ENCODE results near the gene PGBD1. TPM values are rescaled to one million over a fixed set of nuclear protein-coding genes. Genes with fewer than 3 reads are reported as not detected.

The PGBD1 gene
- total and polyA plus RNA-seq, 2 experiments from 2014 or later, result 7.5 to 10.5 TPM

GRCh38 chr6:28274888-28275287 lies 6.5 kb upstream of the PGBD1 start:
- H3K27ac Mint-ChIP-seq, result no peak overlapping the region
- no peaks in the 10 kb centered on the region for H3K9me2 ChIP-seq (ENCODE audit: insufficient read depth)
- H3K4me1 ChIP-seq (ENCODE audit: insufficient read depth), result no peaks in the 10 kb centered on the region
- no peak for DNase-seq (ENCODE audit: low spot score)
- no peaks in the 10 kb centered on the region for H3K9me3 Mint-ChIP-seq
- no peak overlapping the region for H2AFZ ChIP-seq
- H3K4me2 ChIP-seq, result no peak overlapping the region
- no peaks in the 10 kb centered on the region; the same call in 1 of the 2 replicates for H3K79me2 ChIP-seq (replicated peaks; ENCODE audit: insufficient read depth)
- no peaks in the 10 kb centered on the region for H3F3A ChIP-seq (replicated peaks; ENCODE audit: low read depth)
- peaks cover 32% of the 10 kb centered on the region for H3K36me3 Mint-ChIP-seq (ENCODE audit: low read depth)
- no peaks in the 10 kb centered on the region; the same call in 1 of the 2 replicates for H4K20me1 ChIP-seq (replicated peaks; ENCODE audit: insufficient read depth)
- no peaks in the 10 kb centered on the region for H3K27me3 Mint-ChIP-seq (ENCODE audit: insufficient read depth, low read depth, poor library complexity)
- H3K4me3 ChIP-seq, result no peak overlapping the region
- no peaks in the 10 kb centered on the region for H3K4me1 Mint-ChIP-seq
- no peak for ATAC-seq
- no peaks in the 10 kb centered on the region; the same call in 1 of the 2 replicates for H3K36me3 ChIP-seq (ENCODE audit: insufficient read depth)
- H3K27ac ChIP-seq (ENCODE audit: low read depth), result no peak overlapping the region
- H3K27me3 ChIP-seq (ENCODE audit: insufficient read depth), result no peaks in the 10 kb centered on the region
- H3K4me3 Mint-ChIP-seq, result no peak overlapping the region
- TF ChIP-seq JUNB (IDR thresholded peaks at IDR 0.05; ENCODE audit: unreplicated experiment), result no peak
- TF ChIP-seq CTCF (conservative IDR thresholded peaks at IDR 0.05; ENCODE audit: low read depth in 2 of 2), result no peak
- TF ChIP-seq ETS1 (IDR thresholded peaks at IDR 0.05), result no peak

GRCh38 chr6:28277746-28278145 lies 3.6 kb upstream of the PGBD1 start:
- Mint-ChIP-seq H3K27me3 (ENCODE audit: insufficient read depth, low read depth, poor library complexity) (no peaks in the 10 kb centered on the region), H3K4me3 (no peak overlapping the region), H3K36me3 (ENCODE audit: low read depth) (peaks cover 24% of the 10 kb centered on the region), H3K27ac (no peak overlapping the region), H3K9me3 (no peaks in the 10 kb centered on the region), H3K4me1 (peaks cover 9% of the 10 kb centered on the region)
- no peaks in the 10 kb centered on the region for H3F3A ChIP-seq (replicated peaks; ENCODE audit: low read depth)
- no peak for DNase-seq (ENCODE audit: low spot score)
- H3K79me2 ChIP-seq (replicated peaks; ENCODE audit: insufficient read depth), result peaks cover 13% of the 10 kb centered on the region
- H4K20me1 ChIP-seq (replicated peaks; ENCODE audit: insufficient read depth), result no peaks in the 10 kb centered on the region
- no peaks in the 10 kb centered on the region; the same call in 1 of the 2 replicates for H3K36me3 ChIP-seq (ENCODE audit: insufficient read depth)
- no peak for ATAC-seq
- no peak overlapping the region for H3K4me3 ChIP-seq
- peaks cover 9% of the 10 kb centered on the region for H3K4me1 ChIP-seq (ENCODE audit: insufficient read depth)
- H3K4me2 ChIP-seq, result no peak overlapping the region
- no peaks in the 10 kb centered on the region for H3K27me3 ChIP-seq (ENCODE audit: insufficient read depth)
- no peak overlapping the region for H2AFZ ChIP-seq
- no peaks in the 10 kb centered on the region for H3K9me2 ChIP-seq (ENCODE audit: insufficient read depth)
- no peak overlapping the region for H3K27ac ChIP-seq (ENCODE audit: low read depth)
- TF ChIP-seq REST (IDR thresholded peaks at IDR 0.05; ENCODE audit: unreplicated experiment) (no peak), EZH2 (IDR thresholded peaks at IDR 0.05; ENCODE audit: low read depth, unreplicated experiment) (no peak), ZNF462 (CRISPR knock-in tag; IDR thresholded peaks at IDR 0.05) (no peak), ZNF114 (CRISPR knock-in tag; IDR thresholded peaks at IDR 0.05) (no peak), NANOG (IDR thresholded peaks at IDR 0.05; ENCODE audit: borderline replicate concordance) (no peak), JUNB (IDR thresholded peaks at IDR 0.05; ENCODE audit: unreplicated experiment) (no peak), ZNF331 (CRISPR knock-in tag; IDR thresholded peaks at IDR 0.05; ENCODE audit: low read depth) (no peak), POLR2AphosphoS5 (IDR thresholded peaks at IDR 0.05; ENCODE audit: low read depth) (no peak)

Data from GM23338 (cell line).